ENCODE data around the gene USP27X.

- TF ChIP-seq, protein P1, sequence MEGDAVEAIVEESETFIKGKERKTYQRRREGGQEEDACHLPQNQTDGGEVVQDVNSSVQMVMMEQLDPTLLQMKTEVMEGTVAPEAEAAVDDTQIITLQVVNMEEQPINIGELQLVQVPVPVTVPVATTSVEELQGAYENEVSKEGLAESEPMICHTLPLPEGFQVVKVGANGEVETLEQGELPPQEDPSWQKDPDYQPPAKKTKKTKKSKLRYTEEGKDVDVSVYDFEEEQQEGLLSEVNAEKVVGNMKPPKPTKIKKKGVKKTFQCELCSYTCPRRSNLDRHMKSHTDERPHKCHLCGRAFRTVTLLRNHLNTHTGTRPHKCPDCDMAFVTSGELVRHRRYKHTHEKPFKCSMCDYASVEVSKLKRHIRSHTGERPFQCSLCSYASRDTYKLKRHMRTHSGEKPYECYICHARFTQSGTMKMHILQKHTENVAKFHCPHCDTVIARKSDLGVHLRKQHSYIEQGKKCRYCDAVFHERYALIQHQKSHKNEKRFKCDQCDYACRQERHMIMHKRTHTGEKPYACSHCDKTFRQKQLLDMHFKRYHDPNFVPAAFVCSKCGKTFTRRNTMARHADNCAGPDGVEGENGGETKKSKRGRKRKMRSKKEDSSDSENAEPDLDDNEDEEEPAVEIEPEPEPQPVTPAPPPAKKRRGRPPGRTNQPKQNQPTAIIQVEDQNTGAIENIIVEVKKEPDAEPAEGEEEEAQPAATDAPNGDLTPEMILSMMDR (IDR thresholded peaks at IDR 0.05; ENCODE audit: low read depth, low read length, missing input control) = no peak
- TF ChIP-seq GABPA (IDR thresholded peaks at IDR 0.05 in 1 of 2, conservative IDR thresholded peaks at IDR 0.05 in 1 of 2) (no peak), JUND (IDR thresholded peaks at IDR 0.05) (no peak), YY1 (IDR thresholded peaks at IDR 0.05) (no peak), MAX (IDR thresholded peaks at IDR 0.05) (no peak), TAF1 (conservative IDR thresholded peaks at IDR 0.05) (no peak), SP1 (IDR thresholded peaks at IDR 0.05) (no peak), NR2F2 (IDR thresholded peaks at IDR 0.05) (no peak), RAD21 (IDR thresholded peaks at IDR 0.05) (no peak), RXRA (IDR thresholded peaks at IDR 0.05) (no peak)
- TF ChIP-seq, protein P2, sequence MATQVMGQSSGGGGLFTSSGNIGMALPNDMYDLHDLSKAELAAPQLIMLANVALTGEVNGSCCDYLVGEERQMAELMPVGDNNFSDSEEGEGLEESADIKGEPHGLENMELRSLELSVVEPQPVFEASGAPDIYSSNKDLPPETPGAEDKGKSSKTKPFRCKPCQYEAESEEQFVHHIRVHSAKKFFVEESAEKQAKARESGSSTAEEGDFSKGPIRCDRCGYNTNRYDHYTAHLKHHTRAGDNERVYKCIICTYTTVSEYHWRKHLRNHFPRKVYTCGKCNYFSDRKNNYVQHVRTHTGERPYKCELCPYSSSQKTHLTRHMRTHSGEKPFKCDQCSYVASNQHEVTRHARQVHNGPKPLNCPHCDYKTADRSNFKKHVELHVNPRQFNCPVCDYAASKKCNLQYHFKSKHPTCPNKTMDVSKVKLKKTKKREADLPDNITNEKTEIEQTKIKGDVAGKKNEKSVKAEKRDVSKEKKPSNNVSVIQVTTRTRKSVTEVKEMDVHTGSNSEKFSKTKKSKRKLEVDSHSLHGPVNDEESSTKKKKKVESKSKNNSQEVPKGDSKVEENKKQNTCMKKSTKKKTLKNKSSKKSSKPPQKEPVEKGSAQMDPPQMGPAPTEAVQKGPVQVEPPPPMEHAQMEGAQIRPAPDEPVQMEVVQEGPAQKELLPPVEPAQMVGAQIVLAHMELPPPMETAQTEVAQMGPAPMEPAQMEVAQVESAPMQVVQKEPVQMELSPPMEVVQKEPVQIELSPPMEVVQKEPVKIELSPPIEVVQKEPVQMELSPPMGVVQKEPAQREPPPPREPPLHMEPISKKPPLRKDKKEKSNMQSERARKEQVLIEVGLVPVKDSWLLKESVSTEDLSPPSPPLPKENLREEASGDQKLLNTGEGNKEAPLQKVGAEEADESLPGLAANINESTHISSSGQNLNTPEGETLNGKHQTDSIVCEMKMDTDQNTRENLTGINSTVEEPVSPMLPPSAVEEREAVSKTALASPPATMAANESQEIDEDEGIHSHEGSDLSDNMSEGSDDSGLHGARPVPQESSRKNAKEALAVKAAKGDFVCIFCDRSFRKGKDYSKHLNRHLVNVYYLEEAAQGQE (IDR thresholded peaks at IDR 0.05) = no peak
- TF ChIP-seq, protein P3, sequence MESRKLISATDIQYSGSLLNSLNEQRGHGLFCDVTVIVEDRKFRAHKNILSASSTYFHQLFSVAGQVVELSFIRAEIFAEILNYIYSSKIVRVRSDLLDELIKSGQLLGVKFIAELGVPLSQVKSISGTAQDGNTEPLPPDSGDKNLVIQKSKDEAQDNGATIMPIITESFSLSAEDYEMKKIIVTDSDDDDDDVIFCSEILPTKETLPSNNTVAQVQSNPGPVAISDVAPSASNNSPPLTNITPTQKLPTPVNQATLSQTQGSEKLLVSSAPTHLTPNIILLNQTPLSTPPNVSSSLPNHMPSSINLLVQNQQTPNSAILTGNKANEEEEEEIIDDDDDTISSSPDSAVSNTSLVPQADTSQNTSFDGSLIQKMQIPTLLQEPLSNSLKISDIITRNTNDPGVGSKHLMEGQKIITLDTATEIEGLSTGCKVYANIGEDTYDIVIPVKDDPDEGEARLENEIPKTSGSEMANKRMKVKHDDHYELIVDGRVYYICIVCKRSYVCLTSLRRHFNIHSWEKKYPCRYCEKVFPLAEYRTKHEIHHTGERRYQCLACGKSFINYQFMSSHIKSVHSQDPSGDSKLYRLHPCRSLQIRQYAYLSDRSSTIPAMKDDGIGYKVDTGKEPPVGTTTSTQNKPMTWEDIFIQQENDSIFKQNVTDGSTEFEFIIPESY (IDR thresholded peaks at IDR 0.05) = no peak
These were observed 29.3 kb upstream of the USP27X start for GRCh38 chrX:49850028-49850427.

Measured in liver (tissue), 3 donors.